HK-2 (cell line): ENCODE data around the gene WASHC4.

Experiments used
- DNase-seq: peaks from one replicate; pipeline ENCODE4 v3.0.0-alpha.2; 2018; ENCODE audit not compliant: unreplicated experiment

Gene WASHC4

DNA sequence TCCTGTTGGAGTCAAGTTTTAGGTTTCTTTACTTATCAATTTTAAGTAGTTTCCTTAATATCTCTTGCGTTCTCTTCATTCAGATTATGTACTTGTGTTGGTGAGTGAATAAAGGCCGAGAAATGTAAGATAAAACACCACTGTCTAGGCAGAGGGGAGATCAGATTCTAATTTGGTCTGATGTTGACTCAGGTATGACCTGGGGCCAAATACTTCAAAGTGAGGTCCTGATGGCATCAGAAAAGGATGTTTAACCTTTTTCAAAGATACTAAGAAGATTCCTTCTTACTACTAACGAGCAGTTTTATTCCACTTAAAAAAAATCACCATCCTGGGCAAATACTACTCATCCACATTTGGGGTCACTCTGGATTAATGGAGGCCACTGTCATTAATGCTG, 101.6 kb downstream of the WASHC4 start:
- no peak for DNase-seq

DNA sequence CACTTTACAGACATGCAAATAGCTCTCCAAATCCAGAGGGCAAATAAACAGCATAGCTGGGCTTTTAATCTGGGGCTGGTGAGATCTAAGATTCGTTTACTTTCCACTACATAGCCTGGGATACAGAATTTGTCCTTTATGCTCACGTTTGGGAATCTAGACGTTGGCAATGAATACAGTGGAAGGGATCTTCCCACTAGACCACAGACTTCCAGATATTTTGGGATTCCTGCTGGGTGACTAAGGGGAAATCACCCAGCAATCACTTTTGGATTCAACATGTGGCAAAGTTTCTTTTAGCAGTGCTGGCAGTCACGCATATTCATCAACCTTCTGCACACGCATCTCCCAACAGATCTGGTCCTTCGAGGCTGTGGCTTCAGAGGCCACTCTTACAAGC, 104.9 kb downstream of the WASHC4 start:
- peak; percentile 12 for DNase-seq

DNA sequence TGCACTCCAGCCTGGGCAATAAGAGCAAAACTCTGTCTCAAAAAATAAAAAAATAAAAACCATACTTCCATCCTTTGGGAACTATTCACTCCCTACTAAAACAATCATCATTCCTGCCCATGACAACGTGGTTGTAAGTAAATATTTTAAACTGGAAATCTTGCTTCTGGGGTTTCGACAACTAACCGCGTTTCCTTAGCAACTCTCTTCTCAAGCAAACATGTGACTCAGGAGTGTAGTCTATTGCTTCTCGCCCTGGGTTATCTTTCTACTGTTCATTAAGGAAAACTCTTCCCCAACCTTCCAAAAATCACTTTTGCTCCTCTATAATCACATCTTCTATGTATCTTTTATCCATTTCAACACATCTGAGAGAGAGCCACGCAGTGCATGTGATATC, 106.6 kb downstream of the WASHC4 start:
- no peak for DNase-seq

DNA sequence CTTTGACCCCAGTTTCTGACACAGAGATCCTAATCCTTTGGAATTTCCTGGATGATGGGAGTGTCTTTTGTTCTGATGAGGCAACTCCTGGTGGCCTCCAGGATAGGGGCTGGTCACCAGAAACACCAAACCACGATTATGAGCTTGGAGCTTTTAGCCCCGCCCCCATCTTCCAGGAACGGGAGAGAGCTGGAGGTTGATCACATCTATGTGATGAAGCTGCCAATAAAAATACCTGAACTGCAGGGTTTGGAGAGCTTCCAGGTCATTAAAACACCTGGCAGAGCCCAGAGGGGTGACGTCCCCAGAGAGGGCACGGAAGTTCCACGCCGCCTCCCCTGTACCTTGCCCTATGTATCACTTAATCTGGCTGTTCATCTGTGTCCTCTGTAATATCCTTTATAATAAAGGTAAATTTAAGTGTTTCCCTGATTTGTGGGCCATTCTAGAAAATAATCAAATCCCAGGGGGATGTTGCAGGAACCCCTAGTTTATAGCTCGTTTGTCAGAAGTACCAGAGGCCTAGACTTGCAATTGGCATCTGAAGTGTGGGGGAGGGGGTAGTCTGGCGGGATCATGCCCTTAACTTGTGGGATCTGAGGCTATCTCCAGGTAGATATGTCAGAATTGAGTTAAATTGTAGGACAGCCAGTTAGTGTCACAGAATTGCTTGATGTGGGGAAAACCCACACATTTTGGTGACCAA, 107.3 kb downstream of the WASHC4 start:
- DNase-seq, result peak; percentile 20

DNA sequence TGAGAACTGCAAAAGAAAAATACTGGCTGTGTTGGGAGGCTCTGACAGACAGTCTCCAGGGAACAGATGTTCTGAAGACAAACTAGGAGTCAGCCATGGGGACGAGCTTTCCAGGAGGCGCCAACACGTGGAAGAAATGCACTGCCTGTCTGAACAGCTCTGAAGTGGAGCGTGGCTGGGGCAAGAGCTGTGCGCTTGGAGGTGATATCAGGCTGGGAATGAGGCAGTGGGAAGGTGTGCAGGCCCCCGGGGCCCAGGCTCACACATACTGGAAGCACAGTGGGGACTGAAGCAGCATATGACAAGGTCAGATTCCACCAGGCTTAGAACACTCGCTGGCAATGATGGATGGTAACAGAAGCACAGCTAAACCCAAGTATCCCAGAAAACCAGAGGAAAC, 110.9 kb downstream of the WASHC4 start:
- no peak for DNase-seq
